Medulla oblongata (tissue), 1 donor: ENCODE results near the gene TAF3.

ENCODE experiments used
- DNase-seq: peaks from one replicate; pipeline ENCODE4 v3.0.0-alpha.2; 2015; ENCODE audit errors: extremely low spot score

The TAF3 gene

GRCh38 chr10:8056871-8057331, 238.6 kb downstream of the TAF3 start:
- DNase-seq = no peak

- no peak for DNase-seq
Measured at GRCh38 chr10:8057636-8058273, 239.4 kb downstream of the TAF3 start.

GRCh38 chr10:8058274-8059111, 240.2 kb downstream of the TAF3 start:
- DNase-seq = no peak

- DNase-seq = no peak
Measured at GRCh38 chr10:8059191-8059936, 241.1 kb downstream of the TAF3 start.

GRCh38 chr10:8060010-8060703, 241.9 kb downstream of the TAF3 start:
- DNase-seq = no peak

GRCh38 chr10:8060704-8061121, 242.4 kb downstream of the TAF3 start:
- no peak for DNase-seq

GRCh38 chr10:8061274-8062211, 243.2 kb downstream of the TAF3 start:
- DNase-seq = no peak

- DNase-seq = no peak
Measured at GRCh38 chr10:8063128-8063908, 245.0 kb downstream of the TAF3 start.

- DNase-seq = no peak
Measured at GRCh38 chr10:8063935-8064334, 245.6 kb downstream of the TAF3 start.

- DNase-seq = no peak
Measured at GRCh38 chr10:8064436-8064835, 246.1 kb downstream of the TAF3 start.

- no peak for DNase-seq
Measured at GRCh38 chr10:8065651-8066050, 247.3 kb downstream of the TAF3 start.

- DNase-seq = no peak
Measured at GRCh38 chr10:8066124-8066523, 247.8 kb downstream of the TAF3 start.
